COR-L47 (cell line): ENCODE measurements around the gene PSTPIP2.
"Not testable (repeated sequence)": the region's sequence is repeated elsewhere in the genome, so short reads cannot be mapped to it uniquely, and the experiment has no call there.

Source experiments
- DNase-seq: peaks from one replicate; lab custom pipeline; 2025; lab: John Stamatoyannopoulos, UW

Gene PSTPIP2

DNA sequence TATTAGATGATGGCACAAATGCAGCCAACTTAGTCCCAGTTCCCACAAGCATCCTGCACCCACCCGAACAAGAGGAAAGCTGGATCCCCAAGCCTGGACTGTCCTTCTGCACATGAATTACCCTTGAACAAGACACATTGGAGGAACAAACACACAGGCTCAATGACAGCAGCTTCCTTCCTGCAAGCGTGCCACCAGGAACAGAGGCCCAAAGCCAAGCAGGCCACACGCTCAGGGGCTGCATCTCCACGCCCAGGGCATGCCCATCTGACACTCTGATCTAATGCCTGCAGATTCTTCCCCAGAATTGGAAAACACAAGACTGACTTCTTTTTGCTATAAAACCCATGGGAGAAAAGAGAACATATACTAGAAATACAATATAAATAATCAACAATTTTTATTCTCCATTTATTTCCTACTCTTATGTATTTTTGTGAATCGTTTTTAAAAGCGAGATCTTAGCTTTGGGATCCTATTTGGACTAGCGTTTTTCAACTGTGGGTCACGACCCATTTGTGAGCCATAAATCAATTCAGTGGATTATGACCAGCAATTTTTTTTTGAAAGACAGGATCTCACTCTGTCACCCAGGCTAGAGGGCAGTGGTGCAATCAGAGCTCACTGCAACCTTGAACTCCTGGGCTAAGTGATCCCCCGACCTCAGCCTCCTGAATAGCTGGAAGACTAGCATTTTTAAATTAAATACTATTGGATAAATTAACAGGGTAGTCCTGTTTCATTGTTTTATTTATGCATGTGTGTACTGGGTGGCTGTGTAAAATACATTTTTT is 34.4 kb downstream of the PSTPIP2 start:
- DNase-seq, result no peak

DNA sequence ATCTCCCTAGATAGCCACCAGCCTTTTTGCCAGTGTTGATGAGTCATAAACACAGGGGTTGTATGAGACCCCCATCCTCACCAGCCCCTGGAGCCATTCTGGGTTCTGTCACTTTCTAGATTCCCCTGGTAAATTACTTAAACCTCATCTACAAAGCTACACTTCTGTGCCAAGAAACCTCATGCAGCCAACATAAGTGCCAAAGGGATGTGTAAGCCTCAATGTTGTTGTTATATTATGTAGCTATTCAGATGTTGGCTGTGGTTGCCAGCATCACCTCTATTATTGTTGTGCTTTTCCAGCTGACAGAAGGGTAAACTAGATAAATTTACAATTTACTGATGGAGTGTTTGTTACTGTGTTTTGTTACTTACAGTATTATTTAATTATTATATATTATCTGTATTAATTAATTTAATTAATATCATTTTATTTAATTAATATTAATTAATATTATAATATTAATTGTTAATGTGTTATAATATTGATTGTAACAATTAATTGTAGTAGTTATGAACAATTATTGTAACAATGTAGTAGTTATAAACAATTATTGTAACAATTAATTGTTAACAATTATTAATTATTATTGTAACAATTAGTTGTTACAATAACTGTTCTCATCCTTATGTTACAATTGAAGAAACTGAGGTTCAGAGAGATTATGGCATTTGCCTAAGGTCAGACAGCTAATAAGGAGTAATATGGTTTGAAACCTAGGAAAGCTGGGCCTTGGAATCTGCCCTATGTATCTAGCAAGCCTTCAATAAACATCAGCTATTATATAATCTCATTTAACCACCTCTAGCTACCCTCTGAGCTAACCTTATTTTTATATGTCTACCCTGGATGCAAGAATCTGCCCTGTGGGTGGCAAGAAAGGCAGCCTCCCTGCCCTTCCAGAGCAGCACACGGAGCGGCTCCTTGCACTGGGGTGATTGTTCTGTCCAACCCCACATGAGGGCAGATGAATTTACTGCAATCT is 36.1 kb downstream of the PSTPIP2 start:
- DNase-seq, result no peak

DNA sequence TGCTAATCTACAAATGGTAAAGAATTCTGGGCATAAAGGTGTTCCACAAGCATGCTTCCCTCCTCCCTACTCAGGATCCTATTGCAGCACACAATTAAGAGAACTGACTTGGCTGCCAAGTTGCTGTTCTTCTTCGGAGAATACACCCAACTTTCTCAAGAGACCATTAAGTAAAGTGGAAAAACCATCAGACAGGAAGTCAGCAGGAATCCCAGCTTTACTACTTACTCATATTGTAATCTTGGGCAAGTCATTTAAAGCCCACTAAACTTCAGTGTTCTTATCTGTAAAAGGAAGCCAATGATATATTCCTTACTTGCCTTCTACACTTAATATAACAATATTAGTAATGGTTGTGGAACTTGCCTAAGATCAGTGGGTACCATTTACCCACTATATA is 37.8 kb downstream of the PSTPIP2 start:
- DNase-seq, result no peak

DNA sequence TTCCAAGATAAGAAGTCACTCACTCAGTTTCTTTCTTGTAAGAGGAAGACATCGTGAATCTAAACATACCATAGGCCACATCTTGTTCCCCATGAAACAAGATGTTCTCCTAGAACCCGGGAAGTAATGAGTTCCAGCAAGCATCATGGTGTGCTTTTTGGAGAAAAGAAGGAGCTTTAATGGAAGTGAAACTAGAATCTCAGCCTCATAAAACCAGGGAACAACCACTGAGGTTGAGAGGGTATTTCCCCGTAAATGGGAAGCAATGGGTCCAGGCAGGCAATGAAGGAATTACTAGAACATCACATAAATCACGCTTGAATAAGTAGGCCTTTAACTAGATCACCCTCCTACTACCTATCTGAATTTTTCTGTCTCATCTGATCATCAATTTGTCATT is 40.3 kb downstream of the PSTPIP2 start:
- DNase-seq, result no peak

DNA sequence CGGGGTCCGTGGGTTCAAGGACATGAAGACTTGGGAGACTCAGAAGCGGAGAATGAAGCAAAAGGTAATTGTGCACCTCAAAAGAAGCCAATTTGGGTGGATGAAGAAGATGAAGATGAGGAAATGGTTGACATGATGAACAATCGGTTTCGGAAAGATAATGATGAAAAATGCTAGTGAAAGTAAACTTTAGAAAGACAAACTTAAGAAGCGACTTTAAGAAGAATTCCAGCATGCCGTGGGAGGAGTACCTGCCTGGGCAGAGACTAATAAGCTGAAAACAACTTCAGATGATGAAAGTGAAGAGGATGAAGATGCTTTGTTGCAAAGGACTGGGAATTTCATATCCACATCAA is 43.5 kb downstream of the PSTPIP2 start:
- no peak for DNase-seq

DNA sequence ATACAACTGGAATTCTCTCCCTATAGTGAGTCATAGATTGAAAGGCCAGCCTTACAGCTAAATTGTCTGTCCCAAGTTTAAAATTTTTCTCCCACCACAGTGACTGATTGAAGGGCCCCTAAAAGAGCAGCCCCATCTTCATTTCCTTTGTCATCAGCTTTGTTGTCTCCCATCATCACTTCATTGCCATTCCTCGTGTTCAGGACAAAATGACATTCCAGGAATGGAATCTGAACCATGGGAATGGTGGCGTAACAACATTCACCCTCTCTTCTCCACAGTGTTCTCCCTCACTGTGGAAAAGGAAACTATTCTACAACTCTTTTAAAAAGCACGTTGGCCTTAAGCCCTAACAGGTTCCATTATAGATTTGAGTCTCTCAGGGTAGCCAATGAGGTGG is 52.1 kb downstream of the PSTPIP2 start:
- no peak for DNase-seq

DNA sequence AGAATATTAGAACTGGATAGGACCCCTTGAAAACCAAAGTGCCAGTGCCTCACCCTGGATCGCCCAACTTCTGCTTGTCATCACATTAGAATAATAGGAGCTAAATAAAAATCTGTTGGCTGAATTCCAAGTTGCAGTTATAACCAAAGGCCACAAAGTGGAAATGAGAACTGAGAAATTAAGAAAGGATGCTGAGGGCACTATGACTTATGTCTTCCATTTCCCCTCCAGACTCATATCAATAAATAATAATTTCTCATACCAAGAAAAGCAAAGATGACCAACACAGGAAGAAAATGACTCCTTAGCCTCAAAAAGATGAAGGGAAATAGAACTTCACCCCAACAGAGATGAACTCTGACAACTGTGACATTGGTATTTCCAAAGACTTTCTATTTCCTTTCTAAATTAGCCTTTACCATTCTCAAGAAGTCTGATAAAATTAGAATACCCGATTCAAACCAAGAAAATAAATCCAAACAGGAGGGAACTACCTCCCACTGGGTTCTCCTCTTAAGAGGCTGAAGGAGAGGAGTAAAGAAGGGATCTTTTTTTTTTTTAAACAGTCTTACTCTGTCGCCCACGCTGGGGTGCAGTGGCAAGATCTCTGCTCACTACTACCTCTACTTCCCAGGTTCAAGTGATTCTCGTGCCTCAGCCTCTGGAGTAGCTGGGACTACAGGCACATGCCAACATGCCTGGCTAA is 58.4 kb downstream of the PSTPIP2 start:
- no peak for DNase-seq

DNA sequence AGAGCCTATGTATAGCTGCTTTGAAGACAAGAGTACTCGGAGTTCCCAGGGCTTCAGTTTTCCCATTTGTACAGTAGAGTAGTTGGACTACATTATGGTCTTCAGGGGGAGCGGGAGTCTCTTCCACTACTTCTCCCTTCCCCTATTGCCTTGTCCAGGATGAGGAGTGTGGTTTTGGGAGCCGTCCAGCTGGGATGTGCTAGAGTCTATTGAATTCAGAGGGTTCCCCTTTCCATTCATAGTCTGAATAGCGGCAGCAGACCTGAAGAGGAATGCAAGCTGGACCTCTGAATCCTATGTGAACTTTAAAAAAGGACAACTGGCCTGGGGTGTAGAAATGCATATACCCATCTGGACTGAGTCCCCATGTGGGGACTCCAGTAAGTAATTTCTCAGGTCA is 61.4 kb downstream of the PSTPIP2 start:
- DNase-seq, result no peak

DNA sequence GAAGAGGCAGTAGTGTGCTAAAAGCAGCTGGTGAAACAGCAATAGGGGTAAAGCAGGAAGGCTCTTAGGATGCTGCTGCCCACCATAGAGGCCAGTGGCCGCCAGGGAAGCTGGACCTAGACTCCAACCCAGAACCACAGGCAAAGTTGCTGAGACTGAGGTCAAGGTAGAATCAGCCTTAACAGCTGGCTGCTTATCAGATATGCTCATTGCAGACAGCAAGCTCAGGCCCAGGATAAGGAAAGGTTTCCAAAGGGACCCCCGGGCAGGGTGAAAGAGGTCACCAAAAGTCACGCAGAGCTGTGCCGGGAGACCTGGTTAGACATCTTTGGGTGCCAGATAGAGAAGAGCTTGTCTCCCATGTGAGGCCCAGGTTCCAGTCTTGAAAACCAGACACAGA is 62.0 kb downstream of the PSTPIP2 start:
- no peak for DNase-seq

DNA sequence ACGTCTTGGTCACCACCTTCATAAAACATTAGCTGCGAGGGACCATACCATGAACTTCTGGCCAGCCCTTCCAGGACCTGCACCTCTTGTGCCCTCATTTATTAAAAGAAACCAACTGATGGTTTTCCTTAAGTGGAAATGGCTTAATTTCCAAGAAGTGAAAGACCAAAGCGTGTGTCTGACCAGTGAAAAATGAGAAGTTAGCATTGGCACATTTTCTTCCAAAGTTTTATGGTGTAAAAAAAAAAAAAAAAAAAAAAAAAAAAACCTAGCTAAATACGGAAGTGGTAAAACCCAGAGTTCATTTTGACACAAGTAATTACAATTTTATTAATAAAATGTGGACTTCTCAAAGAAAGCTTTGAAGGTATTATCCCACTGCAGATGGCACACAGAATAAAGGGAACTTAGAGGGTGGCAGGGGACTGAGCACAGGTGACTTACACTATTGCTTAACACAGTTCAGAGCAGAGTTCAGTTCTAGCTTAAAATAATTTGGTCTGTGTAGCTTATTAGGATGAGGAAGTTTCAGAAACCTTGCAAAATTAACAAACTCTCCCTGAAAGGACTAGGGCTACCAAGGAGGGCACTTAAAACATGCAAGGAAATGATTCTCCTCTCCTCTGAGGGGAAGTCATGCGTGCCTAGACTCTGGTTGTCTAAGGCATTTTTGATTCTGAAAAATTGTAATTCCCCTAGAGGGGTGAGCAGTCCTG is 62.8 kb downstream of the PSTPIP2 start:
- DNase-seq, result no peak

DNA sequence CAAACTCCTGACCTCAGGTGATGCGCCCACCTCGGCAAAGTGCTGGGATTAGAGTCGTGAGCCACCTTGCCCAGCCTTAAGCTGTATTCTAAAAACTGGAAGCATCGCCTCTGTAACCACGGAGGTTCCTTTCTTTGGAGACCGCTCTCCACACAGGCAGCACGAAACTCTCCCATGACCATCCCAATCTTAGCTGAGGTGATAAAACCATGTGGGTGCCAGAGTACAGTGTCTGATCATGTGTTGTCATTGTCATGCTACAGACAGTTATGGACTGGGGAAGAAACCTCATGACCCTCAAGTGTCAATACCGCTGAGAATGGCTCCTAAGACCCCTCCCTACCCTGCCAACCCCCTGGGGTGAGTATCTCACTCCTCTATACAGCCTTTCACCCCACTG is 63.5 kb downstream of the PSTPIP2 start:
- no peak for DNase-seq

DNA sequence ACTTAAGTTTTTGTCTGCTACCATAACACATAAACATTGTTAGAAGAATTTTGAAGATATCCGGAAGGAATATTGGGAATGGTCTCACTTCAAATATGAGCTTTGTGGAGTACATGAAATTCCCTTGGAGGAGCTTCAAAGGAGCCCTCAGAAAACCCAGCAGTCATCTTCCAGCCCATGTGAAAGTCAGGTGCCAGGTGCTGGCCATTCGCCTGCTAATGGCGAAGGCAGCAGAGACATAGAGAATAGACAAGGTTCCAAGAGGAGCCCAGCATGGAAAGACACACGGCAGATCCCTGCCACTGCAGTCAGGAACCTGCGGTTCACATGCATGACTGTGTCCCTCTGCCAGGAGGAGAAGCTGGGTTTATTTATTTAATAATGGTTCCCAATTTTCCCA is 64.9 kb downstream of the PSTPIP2 start:
- DNase-seq, result no peak

DNA sequence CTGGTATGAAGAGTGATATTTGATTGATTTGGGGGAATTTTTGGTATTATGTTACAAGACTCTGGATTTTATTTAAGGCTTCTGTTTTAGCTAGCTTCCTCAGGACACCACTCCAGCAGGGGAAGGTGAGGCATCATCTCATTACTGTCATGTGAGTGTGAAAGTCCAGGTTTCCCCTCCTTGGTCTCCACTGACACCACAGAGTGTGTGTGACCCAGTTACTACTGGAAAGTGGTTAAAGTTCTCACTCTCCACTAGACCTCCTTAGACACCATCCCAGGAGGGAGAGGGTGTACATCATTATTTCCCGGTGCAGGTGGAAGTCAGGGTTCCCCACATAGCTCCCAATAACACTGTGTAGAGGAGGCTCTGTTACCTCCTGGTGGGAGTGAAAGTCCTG is 69.1 kb downstream of the PSTPIP2 start:
- DNase-seq, result no peak

DNA sequence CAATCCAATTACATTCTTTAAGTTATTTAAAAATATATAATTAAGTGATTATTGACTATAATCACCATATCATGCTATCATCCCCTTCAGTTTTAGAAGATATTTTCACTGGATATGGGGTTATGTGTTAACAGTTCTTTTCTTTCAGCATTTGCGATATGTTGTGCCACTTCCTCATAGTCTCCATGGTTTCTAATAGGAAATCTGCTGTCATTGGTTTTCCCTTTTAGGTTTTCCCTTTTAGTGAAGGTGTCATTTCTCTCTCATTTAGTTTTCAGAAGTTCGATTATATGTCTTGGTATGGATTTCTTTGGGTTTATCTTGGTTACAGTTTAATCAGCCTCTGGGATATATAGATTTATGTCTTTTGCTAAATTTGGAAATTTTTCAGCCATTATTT is 70.2 kb downstream of the PSTPIP2 start:
- no peak for DNase-seq

DNA sequence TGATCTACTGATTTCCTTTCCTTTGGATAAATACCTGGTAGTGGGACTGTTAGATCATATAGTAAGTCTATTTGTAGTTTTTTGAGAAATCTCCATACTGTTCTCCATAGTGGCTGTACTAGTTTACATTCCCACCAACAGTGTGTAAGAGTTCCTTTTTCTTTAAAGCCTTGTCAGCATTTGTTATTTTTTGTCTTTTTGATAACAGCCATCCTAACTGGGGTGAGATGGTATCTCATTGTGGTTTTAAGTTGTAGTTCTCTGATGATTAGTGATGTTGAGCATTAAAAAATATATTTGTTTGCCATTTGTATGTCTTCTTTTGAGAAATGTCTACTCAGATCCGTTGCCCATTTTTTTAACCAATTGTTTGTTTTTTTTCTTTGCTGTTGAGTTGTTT is 71.0 kb downstream of the PSTPIP2 start:
- DNase-seq, result no peak

DNA sequence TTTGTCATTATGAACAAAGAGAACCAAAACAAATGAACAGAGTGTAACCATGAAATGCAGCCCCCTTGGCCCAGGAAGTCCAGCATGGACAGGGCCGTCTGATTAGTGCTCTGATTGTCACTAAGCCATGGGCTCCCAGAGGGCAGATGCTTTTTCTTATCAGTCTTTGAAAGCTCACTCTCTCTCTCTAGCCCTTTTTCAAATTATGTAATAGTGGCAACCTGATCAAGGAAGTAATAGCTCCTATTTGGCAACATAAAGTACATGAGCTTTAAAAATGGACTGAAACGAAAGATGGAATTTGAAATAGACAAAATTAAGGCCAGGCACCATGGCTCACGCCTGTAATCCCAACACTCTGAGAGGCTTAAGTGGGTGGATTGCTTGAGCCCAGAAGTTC is 72.5 kb downstream of the PSTPIP2 start:
- DNase-seq, result no peak

DNA sequence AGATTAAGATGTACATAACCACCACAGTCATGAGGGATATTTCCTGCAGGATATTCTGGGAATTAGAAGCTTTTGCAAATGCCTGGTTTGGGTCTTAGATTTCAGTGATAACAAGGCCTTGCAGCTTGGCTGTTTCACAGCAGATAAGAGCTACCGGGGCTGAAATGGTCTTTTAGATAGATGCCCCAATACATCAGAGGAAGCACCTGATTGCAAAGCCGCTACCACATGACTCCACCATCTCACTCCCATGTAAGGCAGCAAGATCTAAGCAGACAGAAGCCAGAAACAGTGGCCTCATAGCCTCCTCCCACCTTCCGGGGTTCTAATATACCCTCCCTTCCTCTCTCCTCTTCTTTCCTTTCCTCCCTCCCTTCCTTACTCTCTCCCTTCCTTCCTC is 73.8 kb downstream of the PSTPIP2 start:
- no peak for DNase-seq

DNA sequence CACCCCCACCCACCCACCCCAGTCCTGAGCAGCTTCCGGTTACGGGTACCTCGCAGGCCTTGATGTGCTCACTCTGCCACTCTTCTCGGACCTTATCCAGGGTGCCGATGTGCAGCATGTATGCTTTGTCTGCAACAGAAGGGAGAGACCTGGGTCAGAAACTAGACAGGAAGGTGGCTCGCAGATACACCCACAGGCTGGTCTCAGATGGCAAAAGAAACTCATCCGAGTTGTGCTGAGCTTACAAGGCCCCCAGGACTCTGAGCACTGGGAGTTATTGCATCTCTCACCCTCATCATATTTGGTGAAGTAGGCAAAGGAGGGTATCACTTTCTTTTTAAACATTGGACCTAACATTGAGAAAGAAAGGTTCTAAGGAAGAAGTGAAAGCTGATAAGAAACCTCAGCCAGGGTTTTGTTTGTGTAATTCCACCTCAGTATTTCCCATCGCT is 74.3 kb downstream of the PSTPIP2 start:
- DNase-seq, result no peak

DNA sequence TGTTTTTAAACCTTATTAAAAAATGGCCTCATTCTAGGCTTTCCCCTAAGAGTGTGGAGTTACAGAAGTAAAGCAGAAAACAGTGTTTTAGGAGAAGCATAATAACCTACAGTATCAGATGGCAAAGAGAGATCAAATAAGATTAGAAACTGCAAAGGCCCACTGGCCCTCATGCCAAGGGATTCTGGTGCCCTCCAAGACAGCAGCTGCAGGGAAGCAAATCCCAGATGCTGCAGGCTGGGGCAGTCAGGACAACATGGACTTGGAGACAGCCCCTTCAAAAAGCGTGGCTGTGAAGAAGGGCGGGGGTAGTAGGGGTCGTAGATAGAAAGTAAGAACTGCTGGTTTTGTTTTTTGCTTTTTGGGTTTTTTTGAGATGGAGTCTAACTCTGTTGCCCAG is 76.6 kb downstream of the PSTPIP2 start:
- DNase-seq, result no peak

DNA sequence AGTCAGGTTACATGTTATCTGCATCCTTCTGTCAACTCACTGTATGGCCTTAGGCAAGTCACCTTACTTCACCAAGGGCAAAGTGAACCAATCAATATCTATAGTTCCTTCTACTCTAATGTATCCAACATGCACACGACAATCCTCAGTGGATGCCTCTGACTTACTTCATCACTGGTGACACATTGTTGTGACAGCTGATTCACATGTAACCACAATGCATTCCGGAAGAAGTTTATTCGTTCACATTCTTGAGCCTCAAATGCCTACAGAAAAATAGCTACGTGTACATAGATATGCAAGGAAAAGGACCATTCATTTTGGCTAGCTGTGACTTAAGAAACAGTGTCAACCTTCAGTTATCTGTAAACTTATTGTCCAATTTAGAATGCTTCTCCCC is 78.6 kb downstream of the PSTPIP2 start:
- DNase-seq, result no peak

DNA sequence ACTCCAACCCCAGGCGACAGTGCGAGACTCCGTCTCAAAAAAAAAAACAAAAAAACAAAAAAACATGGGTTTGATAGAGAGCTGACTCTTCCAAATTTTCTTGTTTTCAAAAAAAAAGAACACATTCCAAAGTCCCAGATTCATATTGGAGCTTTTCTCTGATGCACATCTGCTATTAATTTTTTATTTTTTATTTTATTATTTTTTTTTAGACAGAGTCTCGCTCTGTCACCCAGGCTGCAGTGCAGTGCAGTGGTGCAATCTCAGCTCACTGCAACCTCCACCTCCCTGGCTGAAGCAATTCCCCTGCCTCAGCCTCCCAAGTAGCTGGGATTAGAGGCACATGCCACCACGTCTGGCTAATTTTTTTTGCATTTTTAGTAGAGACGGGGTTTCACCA is 79.5 kb downstream of the PSTPIP2 start:
- DNase-seq, result not testable (repeated sequence)

DNA sequence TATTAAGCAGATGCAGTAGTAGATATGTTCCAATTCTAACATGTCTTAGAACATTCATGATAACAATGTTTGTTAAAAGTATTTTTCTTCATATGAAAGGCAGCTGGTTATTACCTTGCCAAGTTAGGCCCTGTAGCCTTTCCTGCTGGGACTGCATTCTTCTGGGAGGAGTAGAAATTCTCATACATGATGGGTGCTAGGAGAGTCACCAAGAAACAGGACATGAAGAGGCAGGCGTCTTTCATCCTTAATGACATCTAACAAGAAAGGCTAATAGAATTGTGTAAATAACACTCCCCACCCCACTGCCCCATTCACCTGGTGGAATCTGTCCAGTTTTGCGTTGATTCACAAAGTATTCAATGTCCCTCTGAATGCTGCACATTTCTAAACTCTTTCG is 80.3 kb downstream of the PSTPIP2 start:
- no peak for DNase-seq
